K562 (cell line): ENCODE results near the gene GAB4. TPM values are rescaled to one million over a fixed set of nuclear protein-coding genes. Genes with fewer than 3 reads are reported as not detected.
A peak's percentile ranks its signal among the peaks of the same experiment; 100 is the strongest.

Experiments used
- ATAC-seq: fragments of 200-7000 bp; cut with Tn5 transposase; 3 replicates; pipeline ENCODE4 v1.9.1; 2020; ENCODE audit warnings: moderate library complexity
- BruUV-seq: library from RNA; stranded (reverse); fragments of 400-500 nt; replicated peaks from 2 replicates; lab custom pipeline; 2021; lab: Mats Ljungman, UMichigan
- CTCF ChIA-PET: fragments of 300-600 bp; formaldehyde crosslinking; extraction: SDS; loops from one replicate; lab custom pipeline; 2021; ENCODE audit warnings: low intra/inter-chr PET ratio; lab: Yijun Ruan, JAX
- POLR2A ChIA-PET: fragments of 300-600, 350-650 bp; sonication (Branson Sonifier 250); formaldehyde crosslinking; extraction: SDS; loops from one replicate; lab custom pipeline; 2021; ENCODE audit warnings: antibody characterized with exemption, inconsistent platforms; lab: Yijun Ruan, JAX
- DNase-seq, 4 experiments: peaks; one replicate each; pipeline versions ENCODE4 v3.0.0 to v3.0.0-alpha.2; 2011 to 2018; ENCODE audit warnings: low spot score in 3 of 4, mixed read lengths in 3 of 4; ENCODE audit errors: extremely low read depth in 1 of 4
- FAIRE-seq: peaks from 2 replicates; lab custom pipeline; 2011; peaks lifted over from hg19 to GRCh38; lab: Jason Lieb, UNC
- H2AFZ ChIP-seq: 2 replicates; pipeline ENCODE4 v1.6.0; 2011; ENCODE audit warnings: low read depth, low read length, control low read depth, inconsistent platforms
- H3K27ac ChIP-seq: fragments of 200-600 bp; 3 replicates; pipeline ENCODE4 v1.8.0; 2011; ENCODE audit warnings: low read depth, mild to moderate bottlenecking, control low read depth, inconsistent platforms, low read length, moderate library complexity, mixed read lengths; ENCODE audit errors: extremely low read depth
- H3K27me3 ChIP-seq, 2 experiments: fragments of 300-600 bp in 1 of 2; 2 replicates in 1 of 2; 3 replicates in 1 of 2; pipeline versions ENCODE4 v1.6.0 to v1.8.0; 2011; ENCODE audit warnings: inconsistent platforms in 2 of 2, low read length in 2 of 2, mild to moderate bottlenecking in 1 of 2, mixed read lengths in 1 of 2, moderate library complexity in 1 of 2; ENCODE audit not compliant: control insufficient read depth in 2 of 2, insufficient read depth in 2 of 2
- H3K36me3 ChIP-seq: fragments of 300-600 bp; 3 replicates; pipeline ENCODE4 v1.8.0; 2011; ENCODE audit warnings: mild to moderate bottlenecking, low read length, inconsistent platforms; ENCODE audit not compliant: control insufficient read depth, insufficient read depth
- H3K4me1 ChIP-seq, 2 experiments: fragments of 200-600 bp in 1 of 2; replicated peaks in 1 of 2; 2 replicates in 1 of 2; 3 replicates in 1 of 2; pipeline versions ENCODE4 v1.5.1 to v1.8.0; 2011; ENCODE audit warnings: inconsistent platforms in 2 of 2, low read length in 2 of 2, mild to moderate bottlenecking in 1 of 2, mixed read lengths in 1 of 2, moderate library complexity in 1 of 2; ENCODE audit not compliant: control insufficient read depth in 2 of 2, insufficient read depth in 2 of 2
- H3K4me2 ChIP-seq: 2 replicates; pipeline ENCODE4 v1.6.1; 2011; ENCODE audit warnings: low read length, control low read depth, inconsistent platforms, mixed read lengths; ENCODE audit not compliant: insufficient read depth
- H3K4me3 ChIP-seq: fragments of 200-600 bp; sonication (generic), shearing (Covaris generic); 2 replicates; pipeline ENCODE4 v1.5.1; 2016; ENCODE audit warnings: control low read depth, inconsistent platforms
- H3K79me2 ChIP-seq: fragments of 200-600 bp; 3 replicates; pipeline ENCODE4 v1.8.0; 2011; ENCODE audit warnings: low read length, inconsistent platforms; ENCODE audit not compliant: control insufficient read depth, insufficient read depth
- H3K9ac ChIP-seq, 2 experiments: 2 replicates each; pipeline versions ENCODE4 v1.6.0 to v1.6.1; 2011; ENCODE audit warnings: low read depth in 2 of 2, low read length in 2 of 2, control low read depth in 1 of 2, inconsistent platforms in 1 of 2, mild to moderate bottlenecking in 1 of 2, mixed read lengths in 1 of 2; ENCODE audit not compliant: insufficient read depth in 1 of 2
- H3K9me1 ChIP-seq: one replicate; pipeline ENCODE4 v1.6.0; 2011; ENCODE audit warnings: inconsistent platforms, mild to moderate bottlenecking, low read length, moderate library complexity; ENCODE audit not compliant: control insufficient read depth, insufficient read depth
- H3K9me3 ChIP-seq: replicated peaks from 2 replicates; pipeline ENCODE4 v1.5.1; 2011; ENCODE audit warnings: low read depth, low read length, inconsistent platforms; ENCODE audit not compliant: control insufficient read depth, insufficient read depth
- H4K20me1 ChIP-seq: replicated peaks from 2 replicates; pipeline ENCODE4 v1.6.1; 2011; ENCODE audit warnings: low read length, inconsistent platforms, mixed read lengths; ENCODE audit not compliant: control insufficient read depth, insufficient read depth
- NCOR1 ChIP-seq: fragments of 450-650 bp; IDR thresholded peaks from 2 replicates; pipeline ENCODE4 v1.6.1; 2016; ENCODE audit warnings: mild to moderate bottlenecking, moderate library complexity
- PTBP1 ChIP-seq: fragments of 200-400 bp; formaldehyde crosslinking; IDR thresholded peaks from 2 replicates; pipeline ENCODE4 v1.6.1; 2017; ENCODE audit warnings: low read depth, low read length
- YY1 ChIP-seq, 3 experiments: IDR thresholded peaks; 2 replicates each; pipeline ENCODE4 v1.6.1; 2011; ENCODE audit warnings: low read length in 2 of 3, mild to moderate bottlenecking in 2 of 3, moderate library complexity in 2 of 3, borderline replicate concordance in 1 of 3, control low read depth in 1 of 3, low read depth in 1 of 3; ENCODE audit not compliant: insufficient read depth in 3 of 3, insufficient replicate concordance in 2 of 3, control insufficient read depth in 1 of 3, insufficient read length in 1 of 3; ENCODE audit errors: extremely low read depth in 1 of 3
- ZNF23 ChIP-seq: fragments of 250-450 bp; sonication (Bioruptor Pico); IDR thresholded peaks from 2 replicates; pipeline ENCODE4 v1.4.0; 2020; ENCODE audit warnings: mild to moderate bottlenecking
- WGBS: fragments of 100-300 bp; shearing (Covaris generic); methylation state at CpG from one replicate; pipeline ENCODE4 v1.1.6; 2016; ENCODE audit warnings: low coverage, mixed read lengths; ENCODE audit not compliant: insufficient coverage; ENCODE audit errors: missing lambda C conversion rate; 5-methylcytosine and 5-hydroxymethylcytosine counted together
- in situ Hi-C: fragments of 300-500 bp; cut with MboI; formaldehyde crosslinking; loops from 4 replicates; pipeline ENCODE4 v1.15.0; 2018; ENCODE audit warnings: inconsistent platforms, mixed read lengths
- intact Hi-C: fragments of 100-400 bp; cut with micrococcal nuclease; formaldehyde crosslinking; loops from 2 replicates; pipeline ENCODE4 v1.14.2; 2022
- polyA plus RNA-seq, 8 experiments: library from polyadenylated mRNA; depleted of rRNA in 4 of 8; stranded (reverse) in 5 of 8; unstranded in 3 of 8; fragments of >200 nt; fragmentation: Nextera tagmentation in 2 of 8; fragmentation: Illumina TruSeq in 1 of 8; extraction: Ambion mirVana in 2 of 8; extraction: Trizol in 1 of 8; gene quantifications; 2 replicates each; pipeline versions ENCODE4 v1.2.1 to v1.2.3, GENCODE V29; 2011 to 2014; ENCODE audit warnings: inconsistent platforms in 1 of 8, missing spikeins in 1 of 8
- total RNA-seq, 7 experiments: library from RNA; depleted of rRNA in 6 of 7; stranded (reverse); fragments of >200 nt in 6 of 7; fragmentation: Illumina TruSeq in 2 of 7; extraction: Trizol in 2 of 7; gene quantifications; 2 replicates each; pipeline versions ENCODE4 v1.2.1 to v1.2.3, GENCODE V29; 2011 to 2021; ENCODE audit warnings: low replicate concordance in 1 of 7
- TF ChIP-seq, protein P1 (sequence below): fragments of 250-450 bp; sonication (Bioruptor Pico); IDR thresholded peaks from 2 replicates; pipeline ENCODE4 v1.9.0; 2021; ENCODE audit warnings: mild to moderate bottlenecking, inconsistent platforms

GAB4 gene
- total and polyA plus RNA-seq, 9 of the 15 experiments (the other 6 are each of a cell fraction or from before 2014, with no cell fraction given) = 0.04 to 0.11 (median 0.04) TPM; not detected in 6

- TF ChIP-seq PTBP1 (no peak), ZNF23 (CRISPR knock-in tag) (no peak), NCOR1 (no peak), YY1 (IDR thresholded peaks at IDR 0.05; ENCODE audit: borderline replicate concordance in 1 of 3, control insufficient read depth in 1 of 3, extremely low read depth in 1 of 3, insufficient read depth in 3 of 3, insufficient read length in 1 of 3, insufficient replicate concordance in 2 of 3, low read depth in 1 of 3, low read length in 2 of 3) (peak in 1 of 3 experiments; percentile 67)
- TF ChIP-seq, protein P1, sequence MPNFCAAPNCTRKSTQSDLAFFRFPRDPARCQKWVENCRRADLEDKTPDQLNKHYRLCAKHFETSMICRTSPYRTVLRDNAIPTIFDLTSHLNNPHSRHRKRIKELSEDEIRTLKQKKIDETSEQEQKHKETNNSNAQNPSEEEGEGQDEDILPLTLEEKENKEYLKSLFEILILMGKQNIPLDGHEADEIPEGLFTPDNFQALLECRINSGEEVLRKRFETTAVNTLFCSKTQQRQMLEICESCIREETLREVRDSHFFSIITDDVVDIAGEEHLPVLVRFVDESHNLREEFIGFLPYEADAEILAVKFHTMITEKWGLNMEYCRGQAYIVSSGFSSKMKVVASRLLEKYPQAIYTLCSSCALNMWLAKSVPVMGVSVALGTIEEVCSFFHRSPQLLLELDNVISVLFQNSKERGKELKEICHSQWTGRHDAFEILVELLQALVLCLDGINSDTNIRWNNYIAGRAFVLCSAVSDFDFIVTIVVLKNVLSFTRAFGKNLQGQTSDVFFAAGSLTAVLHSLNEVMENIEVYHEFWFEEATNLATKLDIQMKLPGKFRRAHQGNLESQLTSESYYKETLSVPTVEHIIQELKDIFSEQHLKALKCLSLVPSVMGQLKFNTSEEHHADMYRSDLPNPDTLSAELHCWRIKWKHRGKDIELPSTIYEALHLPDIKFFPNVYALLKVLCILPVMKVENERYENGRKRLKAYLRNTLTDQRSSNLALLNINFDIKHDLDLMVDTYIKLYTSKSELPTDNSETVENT (CRISPR knock-in tag) = no peak
Measured at GRCh38 chr22:16975155-16975885, 32.7 kb downstream of the GAB4 start.

More at GRCh38 chr22:16975155-16975885, 32.7 kb downstream of the GAB4 start:
- no peaks in the 10 kb centered on the region; the same call in 1 of the 2 replicates for H4K20me1 ChIP-seq
- H3K36me3 ChIP-seq = no peaks in the 10 kb centered on the region
- no peak overlapping the region for H3K4me3 ChIP-seq
- H3K9me3 ChIP-seq = no peaks in the 10 kb centered on the region
- no peaks in the 10 kb centered on the region; a peak in 2 of 5 replicates for H3K27me3 ChIP-seq
- ChIA-PET CTCF (no interaction called here), POLR2A (interaction anchor here (0.7 to 1.5 kb wide), 2 partner anchors 15 to 137 kb away, joined by 3 to 4 read pairs; no protein-coding TSS in a partner anchor)
- no peak for FAIRE-seq
- no TSS peak for BruUV-seq
- in situ Hi-C loops = no loop called here
- H3K79me2 ChIP-seq = no peaks in the 10 kb centered on the region
- H3K9me1 ChIP-seq = no peaks in the 10 kb centered on the region
- no peaks in the 10 kb centered on the region for H3K4me1 ChIP-seq
- intact Hi-C loops = no loop called here
- DNase-seq = no peak
- WGBS = 2% methylated on average over 10 of the region's 10 CpGs
- H2AFZ ChIP-seq = 0 out of 2 replicates have a peak overlapping the region, but pooled peaks have one; percentile 24
- no peak overlapping the region for H3K9ac ChIP-seq
- peak; percentile 45 for ATAC-seq
- H3K27ac ChIP-seq = no peak overlapping the region
- H3K4me2 ChIP-seq = peak overlapping the region; percentile 11; the same call in 1 of the 2 replicates
